HG02884 (cell line): Measurements from ENCODE around the gene SETD3.

Experiments used
- ATAC-seq: cut with Tn5 transposase; IDR thresholded peaks from one replicate; pipeline ENCODE4 v1.9.1; 2021; ENCODE audit warnings: mild to moderate bottlenecking, moderate library complexity; ENCODE audit not compliant: unreplicated experiment

The SETD3 gene

GRCh38 chr14:99516871-99517642 is 36.4 kb upstream of the SETD3 start:
- no peak for ATAC-seq

GRCh38 chr14:99516156-99516870 is 35.7 kb upstream of the SETD3 start:
- ATAC-seq: no peak

GRCh38 chr14:99515301-99516155 is 34.9 kb upstream of the SETD3 start:
- ATAC-seq: no peak

DNA sequence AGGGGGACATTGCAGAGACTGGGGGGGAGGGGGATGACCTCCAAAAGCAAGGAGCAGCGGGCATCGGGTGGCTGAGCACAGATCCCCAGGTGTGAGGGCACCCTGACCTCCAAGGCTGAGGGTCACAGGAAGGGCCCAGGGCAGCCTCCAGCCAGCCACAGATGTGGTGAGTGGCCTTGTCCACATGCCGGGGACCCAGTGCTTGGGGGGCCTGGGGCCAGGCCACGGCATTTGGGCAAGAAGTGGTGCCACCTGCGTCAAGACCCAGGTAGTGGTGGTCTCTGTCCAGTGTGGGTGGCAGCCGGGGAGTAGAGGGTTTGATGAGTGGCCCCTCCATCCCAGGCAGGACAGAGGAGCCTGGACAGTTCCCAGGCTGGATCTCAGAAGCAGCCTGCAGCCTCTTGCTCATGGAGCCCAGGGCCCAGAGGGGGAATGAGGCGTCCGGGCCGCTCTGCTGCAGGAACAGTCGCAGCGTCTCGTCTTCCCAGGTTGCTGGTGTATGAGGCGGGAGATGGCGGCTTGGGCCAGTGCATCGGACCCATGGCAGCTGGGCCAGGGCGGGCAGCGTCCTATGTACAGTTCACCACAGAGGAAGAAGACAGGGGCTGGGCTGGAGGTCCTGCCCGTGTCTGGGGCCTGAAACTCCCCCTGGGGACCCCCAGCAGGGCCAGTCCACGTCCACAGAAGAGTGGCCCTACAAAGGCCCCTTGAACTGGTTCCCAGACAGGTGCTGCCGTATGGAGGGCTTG is 34.1 kb upstream of the SETD3 start:
- no peak for ATAC-seq

DNA sequence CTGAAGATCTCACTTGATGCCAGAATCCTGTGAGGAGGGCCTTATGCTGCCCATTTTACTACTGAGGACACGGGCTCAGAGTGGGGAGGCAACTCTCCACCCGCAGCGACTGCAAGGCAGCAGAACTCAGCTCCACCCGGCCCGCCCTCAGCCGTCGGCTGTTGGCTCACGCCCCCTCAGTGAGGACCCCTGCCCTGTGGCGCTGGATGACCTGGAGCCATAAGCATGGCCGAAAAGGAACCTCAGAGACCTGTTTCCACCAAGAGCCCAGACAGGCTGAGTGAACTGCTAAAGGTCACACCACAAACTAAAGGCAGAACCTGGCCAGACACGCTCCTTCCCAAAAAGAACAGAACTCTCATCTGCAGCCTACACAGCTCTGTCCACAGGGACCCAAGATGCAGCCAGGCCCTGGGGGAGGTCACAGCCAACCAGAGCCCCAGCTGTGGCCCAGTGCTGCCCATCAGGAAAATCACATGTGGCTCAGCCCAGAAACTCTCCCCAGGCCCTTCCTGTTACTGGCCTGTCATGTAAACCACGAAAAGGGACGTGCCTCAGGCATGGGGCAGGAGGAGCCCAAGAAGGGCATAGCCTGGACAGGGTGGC is 33.4 kb upstream of the SETD3 start:
- no peak for ATAC-seq

- ATAC-seq: no peak
These were observed 32.6 kb upstream of the SETD3 start for GRCh38 chr14:99513183-99513694.

GRCh38 chr14:99512571-99513182 is 32.0 kb upstream of the SETD3 start:
- no peak for ATAC-seq

- no peak for ATAC-seq
These were observed 31.4 kb upstream of the SETD3 start for GRCh38 chr14:99512110-99512449.

DNA sequence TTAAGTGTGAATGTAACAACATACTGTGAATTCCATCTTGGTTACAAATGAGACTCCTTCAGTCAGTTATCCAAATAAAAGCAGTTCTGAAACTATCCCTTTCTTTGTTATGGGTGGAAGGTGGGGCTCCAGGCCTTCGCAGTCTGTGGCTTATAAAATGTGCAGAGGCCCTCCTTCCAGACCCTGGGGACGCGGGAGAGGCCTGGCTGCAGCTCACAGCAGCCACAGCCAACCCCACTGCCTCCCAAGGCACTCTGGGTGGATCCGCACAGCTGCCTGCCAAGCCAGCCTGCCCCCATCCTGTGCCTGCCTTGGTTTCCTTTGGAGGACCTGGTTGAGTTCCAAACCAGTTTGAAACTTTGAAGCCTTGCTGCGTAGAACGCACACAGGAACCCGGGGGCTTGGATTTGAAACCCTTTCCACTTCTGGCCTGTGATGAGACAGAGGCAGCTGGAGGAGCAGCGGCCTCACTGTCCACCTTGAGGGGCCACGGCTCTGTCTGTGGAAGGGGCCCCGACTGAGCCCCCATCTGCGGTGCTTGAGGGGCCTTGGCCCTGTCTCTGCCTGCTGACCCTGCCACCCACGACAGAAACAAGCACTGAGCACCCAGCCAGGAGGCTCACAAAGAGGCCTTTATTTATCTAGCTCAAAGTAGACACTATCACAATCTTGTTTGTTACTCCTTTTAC is 30.9 kb upstream of the SETD3 start:
- ATAC-seq: no peak

DNA sequence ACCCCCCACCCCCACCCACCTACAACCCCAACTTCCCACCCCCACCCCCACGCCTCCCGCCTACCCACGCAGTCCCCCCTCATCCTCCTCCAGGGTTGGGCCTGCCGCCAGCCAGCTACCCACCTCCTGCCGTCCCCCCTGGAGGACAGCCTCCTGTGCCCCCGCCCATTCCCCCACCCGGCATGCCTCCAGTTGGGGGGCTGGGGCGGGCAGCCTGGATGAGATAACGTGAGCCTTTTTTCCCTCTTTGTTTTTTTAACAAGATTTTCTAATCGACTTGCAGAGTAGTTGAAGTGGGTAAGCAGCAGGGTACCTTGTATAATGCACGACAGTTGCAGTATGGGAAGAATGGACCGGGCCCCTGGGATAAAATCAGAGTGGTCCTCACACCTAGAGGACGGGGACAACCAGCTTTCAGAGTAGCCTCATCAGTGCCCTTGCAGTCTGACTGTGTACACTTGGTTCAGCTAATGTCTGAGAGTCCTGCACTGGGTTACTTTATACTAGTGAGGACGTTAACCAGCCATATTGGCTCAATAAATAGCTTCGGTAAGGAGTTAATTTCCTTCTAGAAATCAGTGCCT is 30.0 kb upstream of the SETD3 start:
- ATAC-seq: no peak

DNA sequence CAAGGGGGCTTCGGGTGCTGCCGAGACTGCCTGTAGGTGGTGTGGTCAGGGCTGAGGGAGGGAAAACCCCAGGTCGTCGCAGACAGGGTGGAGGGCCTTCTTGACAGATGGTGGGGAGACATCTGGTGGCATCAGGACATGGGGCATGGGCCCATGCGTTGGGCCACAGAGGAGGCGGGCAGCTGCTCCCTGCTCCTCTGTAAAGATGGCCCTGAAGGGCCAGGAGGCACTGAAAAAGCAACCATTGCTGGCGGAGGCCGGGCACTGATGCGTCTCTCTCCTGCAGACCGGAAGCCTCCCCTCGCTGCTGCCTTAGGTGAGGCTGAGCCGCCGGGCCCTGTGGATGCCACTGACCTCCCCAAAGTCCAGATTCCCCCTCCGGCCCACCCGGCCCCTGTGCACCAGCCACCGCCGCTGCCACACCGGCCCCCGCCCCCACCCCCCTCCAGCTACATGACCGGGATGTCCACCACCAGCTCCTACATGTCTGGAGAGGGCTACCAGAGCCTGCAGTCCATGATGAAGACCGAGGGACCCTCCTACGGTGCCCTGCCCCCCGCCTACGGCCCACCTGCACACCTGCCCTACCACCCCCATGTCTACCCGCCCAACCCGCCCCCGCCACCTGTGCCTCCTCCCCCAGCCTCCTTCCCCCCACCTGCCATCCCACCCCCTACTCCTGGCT is 29.4 kb upstream of the SETD3 start:
- ATAC-seq: no peak

DNA sequence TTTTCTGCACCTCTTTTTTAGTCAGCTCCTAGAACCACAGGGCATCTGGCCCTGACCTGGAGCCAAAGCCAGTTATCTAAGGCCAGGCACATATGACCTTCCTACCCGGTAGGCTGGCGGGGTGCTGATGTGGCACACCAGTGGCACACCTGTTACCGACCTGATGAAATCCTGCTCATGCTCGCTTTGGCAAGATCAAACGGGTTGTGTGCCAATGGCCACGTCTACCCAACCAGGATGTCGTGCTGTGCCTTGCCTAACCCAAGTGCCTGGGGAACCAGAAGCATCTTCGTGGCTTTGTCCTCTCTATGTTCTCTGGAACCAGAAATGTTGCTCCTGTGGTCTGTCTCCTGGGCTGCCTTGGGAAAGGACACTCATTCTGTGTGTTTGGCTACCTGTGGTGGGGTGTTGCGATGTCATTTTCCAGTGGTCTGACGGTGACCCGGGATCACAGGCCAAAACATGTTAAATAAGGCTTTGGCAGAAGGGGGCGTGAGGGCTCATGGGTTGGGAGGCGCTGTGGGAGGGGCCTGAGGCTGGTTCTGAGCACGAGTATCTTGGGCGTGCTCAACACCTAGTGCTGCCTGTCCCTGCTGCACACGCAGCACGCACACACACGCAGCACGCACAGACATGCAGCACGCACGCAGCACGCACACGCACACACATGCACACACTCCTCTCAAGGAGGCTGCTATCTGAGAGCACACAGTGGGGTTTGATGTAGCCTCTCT is 28.4 kb upstream of the SETD3 start:
- ATAC-seq: no peak

- no peak for ATAC-seq
These were observed 27.4 kb upstream of the SETD3 start for GRCh38 chr14:99507860-99508640.

DNA sequence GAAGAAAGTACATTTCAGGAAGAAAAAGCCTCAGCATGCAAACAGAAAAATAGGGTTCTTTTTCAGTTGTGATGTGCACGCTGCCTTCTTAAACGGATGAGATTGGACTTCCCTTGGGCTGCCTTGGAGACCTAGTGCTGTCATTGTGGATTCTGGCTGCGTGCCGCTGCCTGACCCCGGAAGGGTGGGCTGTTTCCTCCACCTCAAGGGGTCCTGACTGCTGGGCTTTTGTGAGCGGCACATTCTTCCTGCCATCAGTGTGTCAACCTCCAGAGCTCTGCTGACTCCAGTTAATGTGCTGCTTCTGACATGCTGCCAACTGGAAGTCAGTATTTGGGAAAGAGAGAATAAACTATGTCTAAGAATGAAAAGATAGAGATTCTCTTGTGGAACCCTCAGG is 25.6 kb upstream of the SETD3 start:
- no peak for ATAC-seq

DNA sequence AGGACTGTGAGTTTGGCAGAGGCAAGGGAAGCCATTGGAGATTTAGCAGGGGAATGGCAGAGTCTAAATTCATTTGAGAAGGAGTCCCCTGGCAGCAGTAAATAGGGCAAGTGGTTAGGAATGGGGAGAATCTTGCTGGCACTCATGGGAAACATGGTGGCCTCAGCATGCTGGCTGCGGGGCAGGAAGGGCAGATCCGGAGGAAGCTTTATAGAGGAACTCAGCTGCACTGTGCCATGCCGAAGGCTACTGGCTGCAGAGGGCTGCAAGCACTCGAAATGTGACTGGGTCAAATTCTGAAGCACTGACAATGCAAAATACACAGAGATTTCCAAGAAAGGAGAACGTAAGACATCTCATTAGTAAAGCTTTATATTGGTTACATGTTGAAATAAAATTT is 24.4 kb upstream of the SETD3 start:
- no peak for ATAC-seq

DNA sequence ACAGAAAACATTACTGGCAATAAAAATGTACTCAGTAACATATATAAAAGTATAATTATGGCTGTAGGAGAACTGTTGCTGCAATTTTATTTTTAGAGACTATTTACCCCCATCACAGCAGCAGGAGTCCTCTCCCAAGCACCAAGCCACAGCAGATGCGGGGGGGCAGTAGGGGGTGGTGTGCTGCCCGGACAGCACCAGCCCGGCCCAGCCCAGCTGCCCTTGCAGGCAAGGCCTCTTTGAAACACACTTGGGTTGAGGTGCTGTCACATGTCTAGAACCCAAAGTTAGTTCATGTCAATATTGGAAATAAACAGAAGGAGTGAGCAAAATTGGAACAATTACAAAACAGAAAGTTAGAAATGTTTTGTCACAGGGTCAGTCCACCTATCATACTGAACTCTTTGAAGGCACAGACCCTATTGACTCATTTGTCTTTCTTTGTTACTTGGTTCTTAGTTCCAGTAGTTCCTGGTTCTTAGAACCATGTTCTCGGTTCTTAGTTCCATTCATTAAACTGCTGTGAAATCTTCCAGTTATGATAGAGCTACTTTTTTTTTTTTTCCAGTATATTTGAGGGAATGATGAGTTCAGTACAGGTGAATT is 23.3 kb upstream of the SETD3 start:
- no peak for ATAC-seq
